Peyer's patch (tissue), 4 donors: Measurements from ENCODE around the gene CFAP61.

Experiments used
- CTCF ChIP-seq, 6 experiments: fragments of 450-650 bp in 4 of 6; fragments of 200-600 bp in 2 of 6; sonication (generic) in 1 of 6; IDR thresholded peaks; one replicate each; pipeline ENCODE4 v1.5.1; 2017 to 2019; ENCODE audit warnings: antibody characterized with exemption in 6 of 6, mild to moderate bottlenecking in 3 of 6, moderate library complexity in 1 of 6
- POLR2A ChIP-seq, 2 donors: fragments of 450-650 bp; IDR thresholded peaks; one replicate each; pipeline ENCODE4 v1.5.1; 2017; ENCODE audit warnings: antibody characterized with exemption in 2 of 2, mild to moderate bottlenecking in 2 of 2, moderate library complexity in 2 of 2

- no peak for TF ChIP-seq CTCF (IDR thresholded peaks at IDR 0.05)
- TF ChIP-seq POLR2A (IDR thresholded peaks at IDR 0.05) = no peak
Observed at GRCh38 chr20:20274821-20275220, 222.5 kb downstream of the CFAP61 start.
